Raji (cell line): ENCODE data around the gene CRELD2.

Experiments used
- POLR2A ChIP-seq: IDR thresholded peaks from 2 replicates; pipeline ENCODE4 v1.6.1; 2011; ENCODE audit warnings: low read depth, low read length, control low read depth; ENCODE audit not compliant: insufficient read depth

The CRELD2 gene

GRCh38 chr22:49901457-49901856 lies 17.0 kb upstream of the CRELD2 start:
- TF ChIP-seq POLR2A: no peak

GRCh38 chr22:49903322-49904039 lies 15.0 kb upstream of the CRELD2 start:
- TF ChIP-seq POLR2A: no peak

DNA sequence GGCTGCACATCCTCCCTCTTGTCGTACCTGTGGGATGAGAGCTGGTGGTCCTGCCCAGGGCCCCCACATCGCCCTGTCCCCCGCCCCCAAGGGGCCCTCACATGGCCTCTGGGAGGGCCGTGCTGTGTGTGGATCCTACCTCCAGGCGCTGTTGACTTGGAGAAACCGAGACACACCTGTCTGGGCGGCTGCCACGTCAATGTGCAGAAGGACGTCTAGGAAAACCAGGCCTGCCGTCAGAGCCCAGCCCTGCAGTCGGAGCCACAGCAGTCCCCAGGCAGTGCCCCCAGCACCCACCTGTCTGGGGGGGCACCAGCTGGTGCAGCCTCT lies 14.4 kb upstream of the CRELD2 start:
- no peak for TF ChIP-seq POLR2A

GRCh38 chr22:49905465-49905864 lies 13.0 kb upstream of the CRELD2 start:
- no peak for TF ChIP-seq POLR2A

- no peak for TF ChIP-seq POLR2A
Observed at GRCh38 chr22:49906071-49906798, 12.2 kb upstream of the CRELD2 start.

- no peak for TF ChIP-seq POLR2A
Observed at GRCh38 chr22:49906799-49907290, 11.6 kb upstream of the CRELD2 start.

DNA sequence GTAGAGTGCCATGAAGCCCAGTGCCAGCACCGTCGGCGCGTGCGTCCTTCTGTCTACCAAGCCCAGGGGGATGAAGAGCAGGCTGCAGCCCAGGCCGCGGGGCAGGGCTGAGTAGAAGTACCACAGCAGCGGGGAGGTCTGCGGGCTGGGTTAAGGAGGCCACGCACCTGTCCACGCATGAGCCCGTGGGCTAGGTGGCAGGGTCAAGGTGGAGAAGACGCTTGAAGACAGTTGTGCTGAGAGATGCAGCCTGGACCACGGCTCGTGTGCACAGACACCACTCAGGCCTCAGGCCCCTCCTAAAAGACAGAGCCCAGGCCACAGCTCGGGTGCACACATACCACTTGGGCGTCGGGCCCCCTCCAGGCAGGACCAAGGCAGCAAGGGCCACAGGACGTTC lies 10.6 kb upstream of the CRELD2 start:
- no peak for TF ChIP-seq POLR2A

GRCh38 chr22:49909476-49910205 lies 8.8 kb upstream of the CRELD2 start:
- TF ChIP-seq POLR2A: no peak

GRCh38 chr22:49910229-49911155 lies 7.9 kb upstream of the CRELD2 start:
- no peak for TF ChIP-seq POLR2A

GRCh38 chr22:49911881-49912625 lies 6.4 kb upstream of the CRELD2 start:
- no peak for TF ChIP-seq POLR2A

- no peak for TF ChIP-seq POLR2A
Observed at GRCh38 chr22:49913026-49913425, 5.4 kb upstream of the CRELD2 start.

DNA sequence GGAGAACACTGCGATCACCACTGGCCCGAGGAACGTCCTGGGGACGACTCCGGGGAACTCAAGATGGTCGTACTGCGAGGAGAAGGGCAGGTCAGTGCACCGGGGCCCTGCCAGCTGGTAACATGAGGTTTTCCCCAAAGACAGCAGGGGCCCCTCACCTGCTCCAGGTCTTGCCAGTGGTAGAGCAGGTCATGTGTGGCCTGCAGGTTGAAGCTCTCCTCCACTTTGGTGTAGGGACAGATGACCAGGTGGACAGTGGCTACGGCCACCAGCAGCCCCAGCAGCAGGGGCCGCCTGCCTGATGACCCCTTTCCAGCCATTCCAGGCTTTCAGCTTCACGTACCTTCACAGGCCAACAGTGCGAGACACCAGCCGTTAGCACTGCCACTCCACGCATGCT lies 5.0 kb upstream of the CRELD2 start:
- TF ChIP-seq POLR2A: no peak

DNA sequence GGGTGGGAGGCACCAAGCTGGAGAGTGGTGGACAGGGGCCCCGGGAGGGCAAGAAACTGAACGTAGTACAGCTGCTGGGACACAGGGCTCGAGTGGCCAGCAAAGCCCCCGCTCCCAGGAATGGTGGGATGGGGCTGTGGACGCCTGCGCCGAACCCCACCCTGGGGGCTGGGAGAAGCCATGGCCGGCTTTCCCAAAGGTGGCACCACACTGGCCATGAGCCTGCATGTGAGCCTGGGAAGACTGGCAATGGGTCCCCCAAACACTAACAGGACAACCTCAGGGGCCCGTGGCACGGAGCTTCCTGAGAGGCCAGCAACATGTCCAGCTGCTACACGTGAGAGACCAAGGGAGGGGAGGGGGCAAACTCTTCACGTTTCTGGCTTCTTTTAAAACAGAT lies 4.2 kb upstream of the CRELD2 start:
- no peak for TF ChIP-seq POLR2A

- TF ChIP-seq POLR2A: no peak
Observed at GRCh38 chr22:49915610-49916009, 2.8 kb upstream of the CRELD2 start.
